H1 (cell line): Measurements from ENCODE around the gene PELI2. TPM values are rescaled to one million over a fixed set of nuclear protein-coding genes. Genes with fewer than 3 reads are reported as not detected.

Source experiments
- FOSL1 ChIP-seq: IDR thresholded peaks from 2 replicates; pipeline ENCODE4 v1.6.1; 2011; ENCODE audit warnings: mild to moderate bottlenecking, low read depth, low read length, moderate library complexity; ENCODE audit not compliant: insufficient read depth
- HDAC2 ChIP-seq, 2 experiments: fragments of 300-600 bp in 1 of 2; sonication (generic) in 1 of 2; IDR thresholded peaks; 2 replicates each; pipeline ENCODE4 v1.6.1; 2011 to 2012; ENCODE audit warnings: low read depth in 2 of 2, low read length in 2 of 2, mild to moderate bottlenecking in 2 of 2, moderate library complexity in 2 of 2, borderline replicate concordance in 1 of 2, inconsistent platforms in 1 of 2
- KDM1A ChIP-seq: fragments of 200-600, 300-600 bp; sonication (generic); IDR thresholded peaks from 2 replicates; pipeline ENCODE4 v1.7.1; 2016; ENCODE audit warnings: mild to moderate bottlenecking, low read length, borderline replicate concordance
- KDM4A ChIP-seq: IDR thresholded peaks from one replicate; pipeline ENCODE4 v1.7.1; 2012; ENCODE audit warnings: low read depth, mild to moderate bottlenecking, moderate library complexity, low read length, inconsistent platforms; ENCODE audit not compliant: severe bottlenecking
- RBBP5 ChIP-seq: IDR thresholded peaks from 2 replicates; pipeline ENCODE4 v1.7.1; 2012; ENCODE audit warnings: low read depth, mild to moderate bottlenecking, inconsistent platforms, low read length, moderate library complexity, borderline replicate concordance
- SP2 ChIP-seq: IDR thresholded peaks from 2 replicates; pipeline ENCODE4 v1.6.1; 2012; ENCODE audit warnings: mild to moderate bottlenecking, low read length, inconsistent platforms
- TAF7 ChIP-seq: optimal IDR thresholded peaks from 2 replicates; pipeline ENCODE3; 2011; ENCODE audit warnings: low read depth, mild to moderate bottlenecking, inconsistent platforms, low read length, moderate library complexity, borderline replicate concordance
- TEAD4 ChIP-seq: IDR thresholded peaks from 2 replicates; pipeline ENCODE4 v1.6.1; 2012; ENCODE audit warnings: low read depth, low read length, inconsistent platforms, mixed read lengths
- polyA plus RNA-seq, 7 experiments: library from polyadenylated mRNA; depleted of rRNA in 3 of 7; stranded (reverse) in 5 of 7; unstranded in 2 of 7; fragments of >200 nt in 5 of 7; fragments of 200-250 nt in 2 of 7; gene quantifications; 1 replicate in 5 of 7; 2 replicates in 1 of 7; 4 replicates in 1 of 7; pipeline versions ENCODE4 v1.2.1 to v1.2.3, GENCODE V29; 2011 to 2013; ENCODE audit warnings: missing spikeins in 2 of 7, mixed read lengths in 2 of 7
- total RNA-seq: library from RNA; stranded (reverse); fragmentation: NEBNext Ultra II Directional; extraction: Animal tissue kit (Norgen Biotek cat#: 25700); gene quantifications from 2 replicates; pipeline ENCODE4 v1.2.1, GENCODE V29; 2021

The PELI2 gene
- total and polyA plus RNA-seq, 2 of the 8 experiments (the other 6 are each of a cell fraction or from before 2014, with no cell fraction given), result 14.6 to 25.7 TPM

GRCh38 chr14:56210571-56210970 is 92.4 kb downstream of the PELI2 start (continued):
- no peak for TF ChIP-seq TEAD4
- TF ChIP-seq TAF7, result no peak
- no peak for TF ChIP-seq KDM1A
- TF ChIP-seq RBBP5, result no peak
- no peak for TF ChIP-seq HDAC2 (IDR thresholded peaks at IDR 0.05; ENCODE audit: borderline replicate concordance in 1 of 2, low read depth in 2 of 2, low read length in 2 of 2)
- TF ChIP-seq SP2, result no peak
- TF ChIP-seq KDM4A, result no peak
- TF ChIP-seq FOSL1, result no peak
